Inflammatory macrophage treated with lipopolysaccharide for 1 hour (primary cell): ENCODE measurements around the gene CPNE6.
"Not testable (repeated sequence)": the region's sequence is repeated elsewhere in the genome, so short reads cannot be mapped to it uniquely, and the experiment has no call there.

Experiments
- DNase-seq, 2 donors: peaks; one replicate each; pipeline ENCODE4 v3.0.0-alpha.2; 2020 to 2022

CPNE6 gene

DNA sequence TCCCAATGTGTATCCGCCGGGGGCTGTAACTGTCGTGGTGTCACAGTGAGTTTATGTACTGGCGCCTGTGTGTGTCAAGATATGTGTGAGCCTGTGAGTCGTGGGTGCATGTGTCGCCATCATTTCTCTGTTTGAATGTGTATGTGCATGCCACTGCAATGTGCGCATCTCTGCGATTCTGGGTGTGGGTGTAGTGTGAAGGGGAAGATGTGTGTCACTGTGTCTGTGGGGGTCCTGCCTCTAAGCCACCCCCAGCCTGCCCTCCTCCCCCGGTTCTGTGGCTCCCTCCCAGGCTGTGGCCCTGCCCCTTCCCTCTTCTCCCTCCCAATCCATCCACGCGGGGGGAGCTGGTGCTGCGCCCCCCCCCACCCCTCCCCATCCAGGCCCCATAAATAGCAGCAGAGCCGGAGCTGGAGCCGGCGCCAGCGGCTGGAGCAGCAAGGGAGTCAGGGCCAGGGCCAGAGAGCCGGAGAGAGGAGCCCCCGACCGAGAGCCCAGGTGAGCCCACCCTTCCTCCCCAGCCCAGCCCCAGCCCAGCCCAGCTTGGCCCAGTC is at the start of gene CPNE6:
CPNE6 (plus strand) TSS at position 419 of the 554 bp plus-strand sequence. CDS start 1,375 bp downstream, outside the sequence.
- no peak for DNase-seq

DNA sequence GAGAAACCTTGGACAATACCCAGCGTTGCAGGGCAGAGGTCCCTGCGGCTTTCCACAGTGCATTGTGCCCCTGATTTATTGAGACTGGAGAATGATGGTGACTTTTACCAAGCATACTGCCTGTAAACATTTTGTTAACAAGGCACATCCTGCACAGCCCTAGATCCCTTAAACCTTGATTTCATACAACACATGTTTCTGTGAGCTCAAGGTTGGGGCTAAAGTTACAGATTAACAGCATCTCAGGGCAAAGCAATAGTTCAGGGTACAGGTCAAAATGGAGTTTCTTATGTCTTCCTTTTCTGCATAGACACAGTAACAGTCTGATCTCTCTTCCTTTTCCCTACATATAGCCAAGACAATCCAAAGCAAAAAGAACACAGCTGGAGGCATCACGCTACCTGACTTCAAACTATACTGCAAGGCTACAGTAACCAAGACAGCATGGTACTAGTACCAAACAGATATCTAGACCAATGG is 46.4 kb upstream of the CPNE6 start:
- not testable (repeated sequence) for DNase-seq

DNA sequence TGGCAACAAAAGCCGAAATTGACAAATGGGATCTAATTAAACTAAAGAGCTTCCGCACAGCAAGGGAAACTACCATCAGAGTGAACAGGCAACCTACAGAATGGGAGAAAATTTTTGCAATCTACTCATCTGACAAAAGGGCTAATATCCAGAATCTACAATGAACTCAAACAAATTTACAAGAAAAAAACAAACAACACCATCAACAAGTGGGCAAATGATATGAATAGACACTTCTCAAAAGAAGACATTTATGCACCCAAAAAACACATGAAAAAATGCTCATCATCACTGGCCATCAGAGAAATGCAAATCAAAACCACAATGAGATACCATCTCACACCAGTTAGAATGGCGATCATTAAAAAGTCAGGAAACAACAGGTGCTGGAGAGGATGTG is 41.7 kb upstream of the CPNE6 start:
- DNase-seq, result not testable (repeated sequence)

DNA sequence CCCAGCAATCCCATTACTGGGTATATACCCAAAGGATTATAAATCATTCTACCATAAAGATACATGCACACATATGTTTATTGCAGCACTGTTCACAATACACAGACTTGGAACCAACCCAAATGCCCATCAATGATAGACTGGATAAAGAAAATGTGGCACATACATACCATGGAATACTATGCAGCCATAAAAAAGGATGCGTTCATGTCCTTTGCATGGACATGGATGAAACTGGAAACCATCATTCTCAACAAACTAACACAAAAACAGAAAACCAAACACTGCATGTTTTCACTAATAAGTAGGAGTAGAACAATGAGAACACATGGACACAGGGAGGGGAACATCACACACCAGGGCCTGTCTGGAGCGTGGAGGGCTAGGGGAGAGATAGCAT is 40.0 kb upstream of the CPNE6 start:
- not testable (repeated sequence) for DNase-seq

DNA sequence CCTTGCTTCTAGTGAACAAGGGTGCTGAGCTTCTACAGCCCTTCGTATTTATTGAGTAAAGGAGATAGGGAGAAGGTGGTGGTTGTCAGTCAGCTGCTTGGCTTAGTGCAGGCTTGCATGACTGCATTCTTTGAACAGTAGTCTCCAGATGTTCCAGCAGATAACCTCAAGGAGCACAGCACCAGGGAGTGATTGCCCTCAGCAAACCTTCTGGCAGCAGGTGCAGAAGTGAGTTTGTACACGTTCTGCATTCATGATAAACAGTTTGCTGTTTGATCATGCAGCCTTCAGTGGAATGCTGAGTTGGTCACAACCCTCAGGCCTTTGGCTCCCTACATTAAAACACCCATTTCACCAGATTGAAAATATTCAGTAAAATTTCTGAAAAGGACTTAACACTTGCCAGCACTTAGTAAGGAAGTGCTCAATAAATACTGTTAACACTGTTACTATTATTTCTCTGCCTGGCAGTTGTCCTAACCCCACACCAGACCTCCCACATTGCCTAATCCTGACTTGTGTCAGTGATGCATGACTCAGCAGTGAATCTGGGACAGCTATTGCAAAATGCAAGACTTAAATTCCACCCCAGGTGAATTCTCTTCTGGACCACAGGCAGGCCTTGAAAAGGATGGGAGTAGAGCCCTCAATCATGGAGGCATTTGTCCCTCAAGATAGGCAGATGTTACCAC is 38.5 kb upstream of the CPNE6 start:
- peak; percentile 80 to 81 for DNase-seq

DNA sequence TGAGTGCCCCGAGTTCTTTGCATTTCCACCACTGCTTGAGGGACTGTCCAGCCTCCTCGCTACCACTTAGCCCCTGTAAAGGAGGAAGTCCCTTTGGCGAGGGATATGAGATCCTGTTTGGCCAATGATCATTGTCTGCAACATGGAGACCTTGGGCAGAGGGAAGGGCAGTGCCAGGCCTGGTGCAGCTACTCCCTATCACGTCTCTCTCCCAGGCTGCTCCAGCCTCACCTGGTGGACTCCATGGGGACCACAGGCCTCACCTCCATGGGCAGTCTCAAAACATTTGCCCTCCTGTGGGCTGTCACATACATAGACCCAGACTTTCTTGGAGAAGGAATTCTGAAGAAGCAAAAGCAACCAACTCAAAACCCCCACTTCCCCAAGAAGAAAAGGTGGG is 35.6 kb upstream of the CPNE6 start:
- DNase-seq, result peak in 1 of 2 donors; percentile 34

DNA sequence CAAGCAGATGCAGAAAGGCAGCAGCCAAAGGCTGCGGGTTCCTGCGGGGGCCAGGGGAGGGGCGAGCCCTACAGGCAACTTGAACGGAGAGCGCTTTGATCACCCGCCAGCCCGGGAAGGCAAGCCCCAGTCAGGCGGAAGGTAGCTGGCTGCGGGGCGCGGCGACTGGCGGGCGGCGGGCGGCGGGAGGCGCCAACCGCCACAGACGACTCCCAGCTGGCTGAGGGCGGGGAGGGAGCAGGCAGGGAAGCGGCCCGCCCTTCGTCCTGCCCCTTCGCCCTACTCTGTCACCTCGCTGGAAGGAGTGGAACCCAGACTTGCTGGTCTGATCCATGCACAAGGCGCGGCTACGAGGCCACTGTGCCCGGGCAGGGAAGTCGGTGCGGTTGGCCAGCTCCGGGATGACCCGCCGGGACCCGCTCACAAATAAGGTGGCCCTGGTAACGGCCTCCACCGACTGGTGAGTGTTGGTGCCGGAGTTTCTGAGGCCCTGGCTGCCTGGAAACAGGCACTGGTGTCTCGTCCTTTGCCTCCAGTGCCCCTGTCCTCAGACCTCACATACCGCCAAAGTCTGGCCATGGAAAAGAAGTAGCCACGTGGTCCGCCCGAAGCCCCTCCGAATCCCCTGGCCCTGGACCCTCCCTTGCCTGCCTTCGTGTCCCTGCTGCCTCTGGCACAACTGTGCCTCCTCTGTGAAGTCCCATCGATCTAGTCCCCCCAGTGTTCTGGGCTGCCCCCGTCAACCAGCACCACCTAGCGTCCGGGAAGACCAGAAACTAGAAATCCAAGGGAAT is 35.0 kb upstream of the CPNE6 start:
- DNase-seq, result peak; percentile 73 to 79

DNA sequence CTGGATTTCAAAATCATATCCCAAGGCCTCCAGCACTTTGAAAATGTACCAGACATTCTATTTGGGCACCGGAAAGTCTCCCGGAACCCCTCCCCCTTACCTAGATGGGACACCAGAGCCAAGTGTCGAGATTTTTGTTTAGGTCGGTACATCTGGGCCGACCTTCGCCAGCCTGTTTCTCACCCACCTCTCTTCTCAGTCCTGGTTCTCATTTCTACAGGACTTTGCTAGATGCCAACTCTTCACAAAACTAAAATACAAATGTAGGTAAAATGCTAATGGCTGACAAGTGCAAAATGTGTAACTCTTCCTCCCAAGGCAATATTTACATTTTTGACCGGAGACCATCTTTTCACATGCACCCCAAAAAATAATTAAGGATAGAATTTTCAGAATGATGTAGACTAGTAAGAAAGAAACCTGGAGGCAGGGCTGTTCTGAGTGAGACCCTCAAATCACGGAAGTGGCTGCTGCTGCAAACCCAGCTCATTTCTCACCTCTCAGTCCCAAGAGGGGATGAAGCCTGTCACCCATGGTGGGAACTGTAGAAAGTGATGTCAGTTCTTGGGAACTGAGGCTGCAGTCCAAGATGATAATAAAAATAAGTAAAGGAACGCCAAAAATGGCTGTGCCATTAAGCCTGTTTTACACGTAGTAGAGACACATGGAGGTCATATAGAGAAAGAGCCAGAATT is 34.3 kb upstream of the CPNE6 start:
- not testable (repeated sequence) for DNase-seq

DNA sequence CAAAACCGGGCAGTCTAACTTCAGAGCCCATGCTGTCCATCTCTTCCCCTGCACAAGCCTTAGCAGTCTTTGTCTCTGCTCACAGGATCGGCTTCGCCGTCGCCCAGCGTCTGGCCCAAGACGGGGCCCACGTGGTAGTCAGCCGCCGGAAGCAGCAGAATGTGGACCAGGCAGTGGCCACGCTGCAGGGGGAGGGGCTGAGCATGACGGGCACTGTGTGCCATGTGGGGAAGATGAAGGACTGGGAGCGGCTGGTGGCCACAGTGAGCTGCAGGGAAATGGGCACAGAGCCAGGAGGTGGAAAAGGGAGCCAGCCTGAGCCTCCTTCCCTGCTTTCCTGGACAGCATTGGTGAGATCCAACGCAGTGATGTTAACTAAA is 33.7 kb upstream of the CPNE6 start:
- DNase-seq, result no peak

DNA sequence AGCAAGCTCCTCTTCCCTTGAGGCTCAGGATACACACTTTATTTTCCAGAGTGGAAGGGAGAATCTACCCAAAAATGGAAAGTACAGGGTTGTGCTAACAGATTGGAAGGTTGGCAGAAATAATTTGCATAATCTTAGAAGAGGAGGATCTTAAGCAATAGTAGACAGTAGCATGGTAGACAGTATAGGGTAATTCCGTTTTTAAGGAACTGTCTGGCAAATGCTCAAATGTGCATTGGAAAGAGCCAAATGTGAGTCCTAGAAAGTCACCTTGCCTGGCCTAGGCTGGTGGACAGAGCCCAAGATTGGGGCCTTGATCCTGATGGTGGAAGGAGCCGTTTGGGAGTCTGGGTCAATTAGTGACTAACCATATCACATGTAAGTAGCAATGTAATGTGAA is 32.7 kb upstream of the CPNE6 start:
- peak; percentile 83 to 90 for DNase-seq

DNA sequence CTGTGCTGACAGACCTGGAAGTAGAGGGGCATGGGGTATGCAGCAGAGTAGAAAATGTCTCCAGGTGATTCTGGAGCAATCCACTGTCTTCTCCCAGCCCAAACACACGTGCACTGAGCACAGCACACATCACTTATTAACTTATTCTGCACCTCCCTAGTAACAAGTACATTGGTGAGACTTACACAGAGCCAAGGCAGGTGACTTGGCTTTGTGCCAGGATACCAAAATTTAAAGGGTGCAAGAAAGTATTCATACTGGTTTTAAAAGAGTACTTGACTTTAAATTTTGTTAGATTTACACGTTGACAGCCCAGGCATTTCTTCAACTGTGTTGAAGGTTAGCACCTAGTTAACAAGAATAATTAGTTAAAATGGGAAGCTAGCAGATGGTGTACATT is 30.7 kb upstream of the CPNE6 start:
- DNase-seq, result no peak

DNA sequence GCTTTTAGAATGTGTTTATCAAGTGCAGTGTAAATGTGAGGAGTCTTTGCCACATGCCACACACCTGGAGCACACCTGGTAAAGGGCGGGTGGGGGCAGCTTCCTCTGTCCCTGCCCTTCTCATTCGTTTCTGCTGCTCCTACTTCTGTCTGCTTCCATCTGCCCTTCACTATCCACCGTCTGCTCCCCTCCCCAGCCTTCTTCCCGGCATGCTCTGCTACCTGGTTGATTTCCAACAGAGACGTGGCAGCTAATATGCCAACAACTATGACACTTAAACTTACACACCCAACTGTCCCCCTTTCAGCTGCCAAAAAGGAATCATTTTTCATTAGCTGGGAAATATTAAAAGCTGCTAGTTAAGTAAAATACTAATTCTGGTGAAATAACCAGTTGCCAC is 28.6 kb upstream of the CPNE6 start:
- DNase-seq, result no peak

DNA sequence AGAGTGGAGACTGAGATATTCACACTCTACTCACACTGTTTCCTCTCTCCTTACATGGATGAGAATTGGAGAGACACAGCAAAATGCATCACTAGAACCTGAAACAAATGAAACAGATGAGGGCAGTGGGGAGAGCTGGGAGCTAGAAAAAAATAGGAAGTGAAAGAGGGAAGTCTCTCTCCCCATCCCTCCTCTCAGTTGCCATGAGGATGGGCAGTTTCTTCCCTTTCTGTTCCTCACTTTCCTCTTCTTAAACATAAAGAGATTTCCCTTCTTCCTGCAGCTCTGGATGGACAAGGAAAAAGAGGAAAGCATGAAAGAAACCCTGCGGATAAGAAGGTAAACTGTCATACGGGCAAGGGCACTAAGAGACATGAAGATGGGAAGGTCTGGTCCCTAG is 22.4 kb upstream of the CPNE6 start:
- DNase-seq, result peak; percentile 34 to 41

DNA sequence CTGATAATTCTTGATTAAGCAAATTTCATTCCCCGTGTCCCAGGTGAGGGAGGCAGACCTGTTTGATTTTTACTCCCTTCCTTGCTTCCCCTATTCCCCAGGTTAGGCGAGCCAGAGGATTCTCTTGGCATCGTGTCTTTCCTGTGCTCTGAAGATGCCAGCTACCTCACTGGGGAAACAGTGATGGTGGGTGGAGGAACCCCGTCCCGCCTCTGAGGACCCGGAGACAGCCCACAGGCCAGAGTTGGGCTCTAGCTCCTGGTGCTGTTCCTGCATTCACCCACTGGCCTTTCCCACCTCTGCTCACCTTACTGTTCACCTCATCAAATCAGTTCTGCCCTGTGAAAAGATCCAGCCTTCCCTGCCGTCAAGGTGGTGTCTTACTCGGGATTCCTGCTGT is 20.6 kb upstream of the CPNE6 start:
- DNase-seq, result not testable (repeated sequence)

DNA sequence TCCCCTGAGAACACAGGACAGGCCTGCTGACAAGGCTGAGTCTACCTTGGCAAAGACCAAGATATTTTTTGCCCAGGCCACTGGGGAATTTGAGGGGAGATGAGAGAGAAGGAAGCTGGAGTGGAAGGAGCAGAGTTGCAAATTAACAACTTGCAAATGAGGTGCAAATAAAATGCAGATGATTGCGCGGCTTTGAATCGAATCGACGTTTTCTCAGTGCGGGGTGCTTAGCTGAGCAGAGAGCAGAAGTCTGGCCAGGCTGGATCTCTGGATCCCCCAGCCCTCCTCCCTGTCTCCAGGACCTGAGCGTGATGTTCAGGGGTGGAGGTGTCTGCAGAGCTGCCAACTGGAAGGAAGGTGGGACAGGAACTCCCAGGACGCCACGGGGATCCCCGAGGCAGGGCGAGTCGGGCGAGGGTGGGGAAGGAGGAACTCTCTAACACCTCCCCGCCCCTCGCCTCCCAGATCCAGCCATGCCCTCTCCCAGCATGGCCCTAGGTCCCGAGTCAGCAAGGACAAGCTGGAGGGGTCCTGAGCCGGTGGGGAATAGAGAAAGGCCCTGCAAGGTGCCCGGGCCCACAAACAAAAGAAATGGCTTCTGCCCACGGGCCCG is 20.1 kb upstream of the CPNE6 start:
- peak; percentile 37 to 59 for DNase-seq

DNA sequence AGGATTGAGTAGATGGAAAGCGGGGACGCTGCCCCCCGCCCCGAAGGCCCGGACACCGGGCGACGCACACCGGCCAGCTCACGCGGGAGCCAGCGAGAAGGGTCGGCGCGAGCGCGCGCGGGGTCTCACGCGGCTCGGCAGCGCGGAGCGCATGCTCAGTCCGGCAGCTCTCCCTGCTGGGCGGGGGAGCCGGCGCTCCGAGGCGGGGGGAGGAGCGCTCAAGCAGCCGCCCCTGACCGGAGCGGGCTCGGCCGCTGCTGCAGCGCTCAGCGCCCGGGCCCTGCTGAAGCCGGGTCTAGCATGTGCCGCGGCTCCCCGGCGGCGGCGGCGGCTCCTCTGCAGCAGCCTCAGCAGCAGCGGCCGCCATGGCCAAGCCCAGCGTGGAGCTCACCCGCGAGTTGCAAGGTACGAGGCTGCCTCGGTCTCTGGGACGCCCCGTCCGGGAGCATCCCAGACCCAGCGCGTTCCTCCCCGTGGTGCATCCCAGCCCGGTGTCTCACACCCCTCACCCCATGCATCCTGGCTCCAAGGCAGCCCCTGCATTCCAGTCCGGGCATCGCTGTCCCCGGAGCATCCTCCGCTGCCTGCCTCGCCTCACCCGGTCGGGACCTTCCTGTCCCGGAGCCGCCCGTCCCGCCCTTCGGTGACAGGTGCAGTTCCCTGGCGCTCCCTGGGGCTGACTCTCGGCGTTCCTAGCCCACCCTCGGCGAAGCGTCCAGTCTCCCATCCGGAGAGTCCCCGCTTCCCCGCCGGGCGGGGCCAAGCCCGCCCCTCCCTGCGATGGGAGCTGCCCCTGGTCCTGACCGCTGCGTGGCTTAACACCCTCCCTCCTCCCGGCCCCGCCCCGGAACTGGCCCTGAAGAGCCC is 19.3 kb upstream of the CPNE6 start, which contains the start of gene CARMIL3:
CARMIL3 (plus strand) TSS at position 221 of the 867 bp plus-strand sequence; CDS start at position 366, 145 bp downstream.
- DNase-seq, result peak; percentile 65 to 73

DNA sequence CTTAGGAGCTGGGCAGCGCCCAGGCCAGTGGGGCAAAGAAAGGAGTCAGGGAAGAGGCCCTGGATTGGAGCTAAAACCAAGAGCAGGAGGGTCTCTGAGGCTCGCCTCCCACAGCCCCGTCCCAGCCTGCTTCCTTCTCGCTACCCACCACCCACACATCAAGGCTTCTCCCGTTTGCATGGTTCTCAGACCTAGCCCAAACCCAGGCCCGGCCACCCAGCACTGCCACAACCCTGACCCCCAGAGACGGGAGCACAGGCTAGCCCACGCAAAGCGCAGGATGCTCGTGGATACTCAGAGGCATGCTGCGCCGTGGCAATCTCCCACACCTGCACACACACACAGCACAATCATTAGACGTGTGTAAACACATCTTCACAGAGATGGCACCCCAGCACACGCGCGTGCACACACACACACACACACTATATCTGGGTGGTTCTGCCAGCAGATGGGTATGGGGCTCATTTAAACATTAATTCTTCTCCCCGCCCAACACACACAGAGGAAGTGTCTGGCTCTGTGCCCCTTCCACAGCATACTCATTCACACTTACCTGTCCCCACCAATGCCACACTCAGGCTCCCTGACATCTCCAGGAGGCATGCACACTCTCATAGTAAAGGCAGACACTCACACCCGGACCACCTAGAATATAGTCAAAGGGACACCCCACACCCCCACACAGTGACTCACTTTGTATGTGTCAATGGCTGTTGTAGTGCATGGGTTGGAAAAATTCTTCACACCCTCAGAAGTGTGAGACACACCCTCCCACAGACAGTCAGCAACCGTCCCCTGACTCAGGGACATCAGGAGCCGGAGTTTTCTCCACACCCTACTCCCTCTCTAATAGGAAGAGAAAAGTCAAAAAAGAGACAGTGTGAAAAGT is 18.5 kb upstream of the CPNE6 start:
- DNase-seq, result peak; percentile 85 to 97

DNA sequence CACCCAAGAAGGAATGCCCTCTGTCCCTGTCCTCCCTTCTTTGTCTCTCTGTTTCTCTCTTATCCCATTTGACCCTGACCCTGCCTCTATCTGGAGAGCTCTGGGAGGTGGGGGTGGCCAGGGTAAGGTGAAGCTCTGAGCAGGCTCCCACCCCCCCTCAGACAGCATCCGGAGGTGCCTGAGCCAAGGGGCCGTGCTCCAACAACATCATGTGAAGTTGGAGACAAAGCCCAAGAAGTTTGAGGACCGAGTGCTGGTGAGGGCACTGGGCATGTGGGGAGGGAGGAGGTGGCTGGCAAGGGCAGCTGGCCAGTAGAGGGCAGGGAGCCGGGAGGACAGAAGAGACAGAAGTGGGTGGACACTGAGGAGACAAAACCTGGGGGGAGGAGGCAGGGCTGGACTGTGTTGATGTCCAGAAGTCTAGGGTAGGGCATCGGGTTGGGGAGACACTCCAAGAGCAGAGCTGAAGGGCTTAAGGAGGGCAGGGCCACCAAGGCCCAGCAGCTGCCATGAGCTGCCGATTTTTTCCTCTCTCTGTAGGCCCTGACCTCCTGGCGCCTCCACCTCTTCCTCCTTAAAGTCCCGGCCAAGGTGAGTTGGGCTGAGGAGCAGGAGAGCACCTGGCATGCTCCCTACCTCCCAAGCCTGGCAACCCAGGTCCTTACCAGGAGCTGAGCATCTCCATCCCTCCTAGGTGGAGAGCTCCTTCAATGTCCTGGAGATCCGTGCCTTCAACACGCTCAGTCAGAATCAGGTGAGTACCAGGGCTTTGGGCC is 17.6 kb upstream of the CPNE6 start:
- DNase-seq, result no peak

DNA sequence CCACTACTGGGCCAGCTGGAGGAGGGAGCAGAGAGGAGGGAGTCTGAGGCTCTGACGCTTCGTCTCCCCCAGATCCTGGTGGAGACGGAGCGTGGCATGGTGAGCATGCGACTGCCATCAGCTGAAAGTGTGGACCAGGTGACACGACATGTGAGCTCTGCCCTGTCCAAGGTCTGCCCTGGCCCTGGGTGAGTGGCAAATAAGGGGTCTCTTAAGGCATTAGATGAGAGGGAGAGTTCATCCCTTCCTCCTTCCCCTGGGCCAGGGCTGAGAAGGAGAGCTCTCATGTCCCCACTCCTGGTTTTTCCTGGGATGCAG is 17.1 kb upstream of the CPNE6 start:
- no peak for DNase-seq

DNA sequence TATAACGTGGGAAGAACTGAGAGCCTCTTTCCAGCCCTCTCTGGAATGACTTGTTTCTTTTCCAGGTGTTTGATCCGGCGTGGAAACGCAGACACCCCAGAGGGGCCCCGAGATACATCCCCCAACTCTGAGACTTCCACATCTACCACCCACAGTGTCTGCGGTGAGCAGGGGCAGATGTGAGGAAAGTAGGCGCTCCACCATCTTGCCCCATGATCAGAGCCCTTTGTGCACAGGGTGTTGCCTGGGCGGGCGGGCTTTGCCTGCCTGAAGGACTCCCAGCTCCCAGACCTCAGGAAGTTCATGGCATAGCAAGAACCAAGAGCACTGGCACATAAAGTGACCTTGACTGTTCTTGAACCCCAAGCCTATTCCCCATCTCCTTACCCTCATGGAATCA is 16.7 kb upstream of the CPNE6 start:
- DNase-seq, result no peak
